ENCODE results near the gene CHD5.
"Not testable (repeated sequence)": the region's sequence is repeated elsewhere in the genome, so short reads cannot be mapped to it uniquely, and the experiment has no call there.

The CHD5 gene

DNA sequence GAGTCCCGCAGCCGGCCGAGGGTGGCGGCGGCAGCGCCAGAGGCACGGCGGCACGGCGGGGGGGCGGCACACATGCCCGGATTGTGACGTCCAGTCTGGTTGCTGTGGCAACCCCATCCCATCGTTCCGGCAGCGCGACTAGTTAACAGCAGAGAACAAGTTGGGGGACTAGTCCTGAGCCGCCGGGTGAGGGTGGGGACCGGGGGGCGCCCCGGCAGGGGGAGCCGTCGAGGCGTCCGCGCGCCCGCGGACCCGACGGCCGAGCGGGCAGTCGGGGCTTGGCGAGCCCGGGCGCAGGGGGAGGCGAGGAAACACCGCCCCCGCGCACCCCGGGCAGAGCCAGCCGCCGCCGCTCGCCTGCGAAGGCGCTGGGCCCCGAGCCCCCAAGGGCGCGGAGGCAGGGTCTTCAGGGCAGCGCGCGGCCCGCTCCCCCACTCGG is at the start of gene CHD5:
CHD5 (minus strand) TSS at position 54 of the 439 bp plus-strand sequence. CDS start 298 bp downstream, outside the sequence.
- no peak for FAIRE-seq

DNA sequence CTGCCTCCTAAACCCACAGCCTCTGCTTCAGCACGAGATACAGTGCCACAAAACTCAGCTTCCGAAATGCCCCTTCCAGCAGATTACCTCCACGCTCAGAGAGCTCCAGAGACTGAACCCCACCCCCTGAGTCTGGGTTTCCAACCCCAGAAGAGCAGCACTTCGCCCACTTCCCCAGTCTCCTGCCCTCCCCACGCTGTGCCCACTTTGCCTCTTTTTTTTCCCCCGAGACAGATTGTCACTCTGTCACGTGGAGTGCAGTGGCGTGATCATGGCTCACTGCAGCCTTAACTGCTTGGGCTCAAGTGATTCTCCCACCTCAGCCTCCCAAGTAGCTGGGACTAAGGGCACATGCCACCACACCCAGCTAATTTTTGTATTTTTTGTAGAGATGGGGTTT is 45.5 kb upstream of the CHD5 start:
- FAIRE-seq: no peak

DNA sequence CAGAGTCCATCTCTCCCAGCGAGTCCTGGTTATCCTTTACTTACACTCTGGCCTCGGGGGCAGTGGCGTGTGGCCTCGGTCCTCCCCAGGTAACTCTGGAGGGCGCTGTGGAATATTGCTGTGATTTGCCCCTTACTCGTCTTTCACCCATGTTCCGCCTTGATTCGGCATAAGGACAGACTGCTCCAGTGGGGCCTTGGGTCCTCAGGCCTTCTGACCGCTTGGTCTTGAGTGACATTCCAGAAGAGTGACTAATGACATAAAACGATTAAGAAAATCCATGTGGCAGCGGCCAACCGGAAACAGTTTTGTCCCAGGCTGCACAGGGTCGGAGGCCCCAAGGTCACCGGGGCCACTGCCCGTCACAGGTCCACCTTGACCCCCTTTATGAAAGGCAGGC is 44.6 kb upstream of the CHD5 start:
- no peak for FAIRE-seq

DNA sequence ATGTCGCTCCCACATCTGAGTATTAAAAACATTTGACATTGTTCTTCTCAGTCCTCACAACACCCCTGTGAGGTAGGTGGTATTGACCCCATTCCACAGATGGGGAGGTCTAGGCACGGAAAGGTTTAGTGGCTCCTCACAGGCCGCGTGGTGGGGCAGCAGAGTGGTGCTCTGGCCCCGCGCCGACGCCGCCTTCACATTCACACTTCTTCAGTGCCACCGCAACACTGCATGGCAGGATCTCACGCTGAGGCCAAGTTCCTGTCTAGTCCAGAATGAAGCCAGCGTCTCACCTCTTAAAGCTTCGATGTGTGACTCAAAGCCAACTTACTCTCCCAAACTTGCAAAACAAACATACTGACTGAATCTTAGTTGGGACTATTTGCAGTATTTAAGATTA is 43.5 kb upstream of the CHD5 start:
- FAIRE-seq: no peak

DNA sequence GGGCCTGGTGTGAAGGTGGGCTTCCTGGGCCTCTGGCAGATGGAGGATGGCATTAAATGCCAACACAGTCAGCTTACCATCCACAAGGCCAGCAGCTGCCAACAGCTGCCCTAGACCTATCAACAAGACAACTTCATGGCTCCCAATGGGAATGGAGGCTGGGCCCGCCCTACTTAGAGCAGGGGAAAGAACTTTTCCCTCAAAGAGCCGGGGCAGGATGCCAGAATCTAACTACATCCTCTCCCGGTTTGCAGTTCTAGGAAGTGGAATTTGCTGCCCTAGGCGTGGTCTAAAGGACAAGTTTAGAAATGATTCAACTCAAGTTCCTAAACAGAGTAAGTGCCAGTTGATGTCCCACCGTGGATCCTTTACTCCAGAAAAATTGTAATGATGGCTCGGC is 42.5 kb upstream of the CHD5 start:
- no peak for FAIRE-seq

DNA sequence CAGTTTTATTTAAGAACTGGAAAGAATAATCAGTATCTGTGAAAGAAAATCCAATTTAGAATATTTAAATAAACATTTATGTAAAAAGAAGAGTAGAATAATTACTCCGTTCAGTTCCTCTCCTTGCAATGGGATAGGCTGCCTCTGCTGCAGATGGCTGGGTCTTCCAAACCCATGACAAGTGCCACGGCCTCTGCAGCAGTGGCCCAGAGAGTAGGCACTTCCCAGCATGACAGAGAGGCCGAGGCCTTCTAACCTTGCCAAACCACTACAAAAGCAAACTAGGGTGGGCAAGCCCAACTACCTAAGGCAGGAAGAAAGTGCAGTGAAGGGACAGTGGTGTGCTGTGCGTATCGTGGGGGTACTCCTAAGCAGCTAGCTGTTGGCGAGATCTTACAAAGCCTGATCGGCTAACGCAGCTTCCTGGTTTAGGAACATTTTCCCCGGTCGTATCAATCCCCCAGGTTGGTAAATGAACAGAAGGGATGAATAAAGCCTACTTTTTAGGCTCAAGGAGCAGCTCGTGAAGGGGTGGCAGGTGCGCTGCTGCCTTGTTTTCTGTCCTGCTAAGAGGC is 41.2 kb upstream of the CHD5 start:
- no peak for FAIRE-seq

DNA sequence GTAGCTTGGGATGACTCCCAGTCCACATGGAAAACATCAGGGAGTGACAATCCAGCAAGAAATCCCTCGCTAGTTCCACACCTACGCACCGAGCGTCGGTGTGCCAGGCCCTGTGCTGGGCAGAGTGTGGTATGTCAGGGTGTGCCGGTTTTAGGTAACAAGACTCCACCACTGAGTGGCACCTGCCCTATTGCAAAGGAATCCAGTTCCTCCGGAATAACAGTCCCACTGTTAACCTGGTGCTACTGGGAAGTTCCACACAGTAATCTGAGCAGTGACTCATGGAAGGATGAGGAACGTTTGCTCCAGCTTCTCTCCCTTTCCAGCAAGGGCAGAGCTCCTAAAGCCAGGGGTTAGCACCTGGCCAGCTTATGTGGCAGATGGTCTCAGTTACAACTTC is 40.1 kb upstream of the CHD5 start:
- no peak for FAIRE-seq

DNA sequence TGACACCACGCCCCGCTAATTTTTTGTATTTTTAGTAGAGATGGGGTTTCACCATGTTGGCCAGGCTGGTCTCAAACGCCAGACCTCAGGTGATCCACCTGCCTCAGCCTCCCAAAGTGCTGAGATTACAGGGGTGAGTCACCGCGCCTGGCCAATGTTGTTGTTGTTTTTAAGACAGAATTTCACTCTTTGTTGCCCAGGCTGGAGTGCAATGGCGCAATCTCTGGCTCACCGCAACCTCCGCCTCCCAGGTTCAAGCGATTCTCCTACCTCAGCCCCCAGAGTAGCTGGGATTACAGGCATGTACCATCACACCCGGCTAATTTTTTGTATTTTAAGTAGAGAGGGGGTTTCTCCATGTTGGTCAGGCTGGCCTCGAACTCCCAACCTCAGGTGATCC is 39.5 kb upstream of the CHD5 start:
- FAIRE-seq: not testable (repeated sequence)

DNA sequence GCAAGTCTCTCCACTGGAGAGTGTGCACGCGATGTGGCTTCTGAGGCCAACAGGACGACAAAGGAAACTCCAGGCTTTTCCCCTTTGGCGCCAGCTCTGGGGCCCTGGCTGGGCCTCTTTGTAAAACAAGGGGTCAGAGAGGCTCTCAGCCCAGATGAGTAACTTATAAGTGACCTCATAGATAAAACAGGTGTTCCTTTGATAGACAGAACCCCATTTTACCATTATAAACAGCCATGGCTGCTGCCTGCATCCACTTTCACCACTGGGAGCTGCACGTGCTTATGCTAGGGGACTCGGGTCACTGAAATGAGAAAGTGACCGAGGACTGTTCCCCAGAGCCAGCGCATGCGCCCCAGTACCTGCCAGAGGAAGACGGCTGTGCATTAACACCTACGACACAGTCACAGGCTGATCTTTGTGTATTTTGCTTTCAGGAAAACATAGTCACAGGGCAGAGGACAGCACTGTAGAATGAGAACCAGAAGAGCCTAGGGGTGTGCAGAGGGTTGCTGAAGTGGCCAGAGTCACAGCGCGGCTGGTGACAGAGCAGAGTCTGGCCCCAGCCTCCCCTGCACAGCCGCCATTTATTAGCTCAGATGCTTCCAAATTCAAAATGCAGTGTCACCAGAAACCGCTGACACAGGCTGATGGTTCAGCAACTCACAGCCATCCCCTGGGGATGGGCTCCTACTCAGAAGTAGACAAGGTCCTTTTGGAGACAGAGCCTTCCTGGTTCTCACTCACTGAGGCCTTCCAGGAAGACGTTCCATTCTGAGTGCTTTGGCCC is 38.4 kb upstream of the CHD5 start:
- FAIRE-seq: no peak

DNA sequence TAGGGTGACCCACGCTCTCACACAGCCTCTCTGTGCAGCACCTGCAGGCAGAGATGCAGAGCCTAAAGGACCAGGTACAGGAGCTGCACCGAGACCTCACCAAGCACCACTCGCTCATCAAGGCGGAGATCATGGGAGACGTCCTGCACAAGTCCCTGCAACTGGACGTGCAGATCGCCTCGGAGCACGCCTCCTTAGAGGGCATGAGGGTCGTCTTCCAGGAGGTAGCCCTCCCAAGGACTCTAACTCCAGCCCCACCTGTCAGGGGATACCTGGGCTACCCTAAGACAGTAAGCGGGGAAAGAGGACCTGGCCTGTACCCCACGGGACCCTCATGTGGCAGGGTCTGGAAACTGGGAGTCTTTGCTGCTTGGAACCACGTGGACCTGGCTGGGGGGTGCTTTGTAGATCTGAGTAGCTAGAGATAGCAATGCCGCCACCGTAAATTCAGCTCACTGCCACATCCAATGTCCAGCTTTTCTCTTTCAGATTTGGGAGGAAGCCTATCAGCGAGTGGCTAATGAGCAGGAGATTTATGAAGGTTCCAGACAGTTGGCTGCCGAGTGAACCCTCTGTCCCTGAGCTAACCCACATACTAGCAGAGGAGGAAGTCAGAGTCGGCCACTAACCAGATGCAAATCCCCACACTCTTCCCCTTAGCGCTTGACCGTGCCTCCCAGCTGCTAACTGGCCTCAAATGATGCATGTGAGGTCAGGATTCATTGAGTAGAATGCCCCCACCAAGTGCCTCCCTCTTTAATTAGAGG is 32.3 kb upstream of the CHD5 start:
- no peak for FAIRE-seq

DNA sequence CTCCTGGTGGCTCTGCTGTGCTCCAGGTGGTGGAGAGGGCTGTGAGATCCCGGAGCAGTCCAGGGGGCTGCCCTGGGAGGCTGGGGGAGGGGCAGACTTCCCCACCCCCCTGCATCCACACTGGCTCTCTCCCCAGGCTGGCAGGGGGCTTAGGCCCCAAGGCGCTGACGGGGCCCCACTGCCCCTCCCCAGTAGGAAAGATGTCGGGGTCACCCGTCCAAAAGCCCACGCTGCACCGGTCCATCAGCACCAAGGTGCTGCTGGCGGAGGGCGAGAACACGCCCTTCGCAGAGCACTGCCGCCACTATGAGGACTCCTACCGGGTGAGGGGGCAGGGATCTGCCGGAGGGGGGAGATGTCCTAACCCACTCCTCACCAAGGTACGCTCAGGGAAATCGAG is 31.6 kb upstream of the CHD5 start:
- no peak for FAIRE-seq

DNA sequence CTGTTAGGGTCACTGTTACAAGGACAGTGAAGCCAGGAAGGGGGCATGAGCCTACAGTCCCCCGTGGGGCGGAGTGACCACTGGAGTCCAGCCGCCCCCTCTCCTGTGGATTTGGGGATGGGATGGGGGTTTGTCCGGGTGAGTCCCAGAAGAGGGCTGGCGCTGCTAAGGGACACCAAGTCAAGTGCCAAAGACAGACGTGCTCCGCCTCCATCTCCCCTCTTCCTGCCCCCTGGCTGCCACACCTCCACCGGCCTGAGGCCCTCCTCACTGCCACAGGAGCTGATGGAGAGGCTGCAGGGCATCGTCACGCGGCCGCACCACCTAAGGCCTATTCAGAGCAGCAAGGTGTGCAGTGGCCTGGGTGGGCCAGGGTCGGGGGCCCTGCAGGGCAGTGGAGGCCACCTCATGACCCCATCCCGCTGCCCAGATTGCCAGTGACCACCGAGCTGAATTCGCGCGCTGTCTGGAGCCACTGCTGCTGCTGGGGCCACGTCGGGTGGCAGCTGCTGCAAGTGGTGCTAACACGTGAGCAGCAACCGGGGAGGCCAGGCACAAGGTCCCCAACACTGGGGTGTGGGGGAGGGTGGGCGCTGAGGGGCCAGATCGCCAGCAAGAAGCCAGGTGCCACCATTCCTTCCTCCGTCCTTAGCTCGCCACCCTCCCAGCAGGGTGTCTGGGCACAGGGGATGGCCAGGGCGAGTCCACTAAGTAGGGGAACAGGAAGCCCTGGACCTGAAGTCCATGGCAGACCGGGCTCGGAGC is 30.7 kb upstream of the CHD5 start:
- no peak for FAIRE-seq

DNA sequence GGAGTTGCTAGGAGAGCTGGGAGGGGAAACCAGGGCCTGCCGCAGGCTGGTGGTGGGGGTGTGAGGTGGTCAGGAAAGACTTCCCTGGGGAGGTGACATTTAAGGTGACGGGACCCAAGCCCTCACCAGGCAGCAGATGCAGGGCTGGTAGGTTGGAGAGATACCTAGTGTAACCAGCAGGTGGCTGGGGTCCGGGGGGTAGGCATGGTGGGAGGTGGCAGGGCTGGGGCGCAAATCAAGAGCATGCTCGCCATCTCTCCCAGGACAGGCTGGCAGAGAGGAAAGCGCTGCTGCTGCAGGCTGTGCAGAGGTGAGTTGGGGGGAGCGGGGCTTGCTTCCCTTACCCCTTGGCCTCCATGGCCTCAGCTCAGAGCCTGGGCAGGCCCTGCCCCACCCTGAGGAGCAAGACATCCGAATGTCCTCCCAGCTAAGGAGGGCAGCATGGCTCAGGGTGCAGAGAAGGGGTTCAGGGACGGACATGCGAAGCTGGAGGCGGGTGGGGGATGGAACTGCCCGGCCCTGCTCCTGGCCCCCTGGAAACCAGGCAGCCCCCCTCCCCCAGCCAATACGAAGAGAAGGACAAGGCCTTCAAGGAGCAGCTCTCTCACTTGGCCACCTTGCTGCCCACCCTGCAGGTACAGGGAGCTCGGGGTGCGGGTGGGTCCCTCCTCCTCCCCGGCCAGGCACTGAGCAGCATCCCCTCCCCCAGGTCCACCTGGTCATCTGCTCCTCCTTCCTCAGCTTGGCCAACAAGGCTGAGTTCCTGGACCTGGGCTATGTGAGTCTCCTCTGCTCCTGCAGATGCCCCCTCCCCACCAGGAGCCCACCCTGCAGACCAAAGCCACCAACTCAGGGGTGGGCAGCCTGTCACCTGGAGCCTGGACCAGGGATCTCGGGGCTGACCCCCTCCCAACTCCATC is 29.8 kb upstream of the CHD5 start:
- no peak for FAIRE-seq

DNA sequence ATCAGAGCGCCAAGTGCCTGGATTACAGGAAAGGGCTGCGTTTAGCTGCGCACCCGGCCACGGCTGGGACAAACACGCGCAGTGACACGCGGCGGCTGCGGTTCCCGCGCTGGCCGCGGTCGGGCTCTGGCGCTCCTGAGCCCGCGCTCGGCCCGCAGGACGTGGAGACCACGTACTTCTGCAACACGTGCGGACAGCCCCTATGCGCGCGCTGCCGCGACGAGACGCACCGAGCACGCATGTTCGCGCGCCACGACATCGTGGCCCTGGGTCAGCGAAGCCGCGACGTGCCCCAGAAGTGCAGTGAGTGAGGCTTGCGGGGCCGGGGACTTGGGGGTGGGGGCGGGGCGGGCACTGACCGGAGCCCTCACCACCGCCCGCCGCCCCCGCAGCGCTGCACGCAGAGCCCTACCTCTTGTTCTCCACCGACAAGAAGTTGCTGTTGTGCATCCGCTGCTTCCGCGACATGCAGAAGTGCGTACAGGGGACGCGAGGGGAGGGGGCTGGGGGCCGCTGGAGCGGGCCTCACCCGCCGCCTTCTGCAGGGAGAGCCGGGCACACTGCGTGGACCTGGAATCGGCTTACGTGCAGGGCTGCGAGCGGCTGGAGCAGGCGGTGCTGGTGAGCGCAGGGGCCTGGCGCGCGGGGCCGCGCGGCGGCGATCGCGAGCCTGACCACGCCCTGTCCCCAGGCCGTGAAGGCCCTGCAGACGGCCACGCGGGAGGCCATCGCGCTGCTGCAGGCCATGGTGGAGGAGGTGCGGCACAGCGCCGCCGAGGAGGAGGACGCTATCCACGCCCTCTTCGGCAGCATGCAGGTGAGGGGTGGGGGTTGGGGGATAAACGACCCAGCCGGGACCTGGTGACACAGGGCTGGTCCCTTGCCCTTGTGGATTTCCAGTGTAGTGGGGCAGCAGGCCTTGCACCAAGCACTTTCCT is 28.9 kb upstream of the CHD5 start:
- FAIRE-seq: no peak

DNA sequence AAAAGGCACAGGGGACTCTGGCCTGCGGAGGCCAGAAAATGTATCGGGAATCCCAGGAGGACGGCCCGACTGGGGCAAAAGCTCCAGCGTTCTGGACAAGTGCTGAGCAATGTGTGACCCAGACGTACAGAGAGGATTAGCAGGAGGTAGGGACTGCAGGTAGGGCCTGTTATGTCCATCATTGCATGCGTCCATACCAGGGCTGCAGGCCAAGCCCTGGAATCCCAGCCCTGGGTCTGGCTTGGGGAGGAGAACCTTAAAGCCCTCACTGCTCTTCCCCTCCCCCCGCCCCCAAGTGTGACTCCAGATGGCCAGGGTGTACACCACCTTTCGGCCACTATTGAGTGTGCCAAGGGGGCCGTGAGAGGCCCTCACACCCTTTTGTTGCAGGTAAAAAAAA is 27.8 kb upstream of the CHD5 start:
- no peak for FAIRE-seq

DNA sequence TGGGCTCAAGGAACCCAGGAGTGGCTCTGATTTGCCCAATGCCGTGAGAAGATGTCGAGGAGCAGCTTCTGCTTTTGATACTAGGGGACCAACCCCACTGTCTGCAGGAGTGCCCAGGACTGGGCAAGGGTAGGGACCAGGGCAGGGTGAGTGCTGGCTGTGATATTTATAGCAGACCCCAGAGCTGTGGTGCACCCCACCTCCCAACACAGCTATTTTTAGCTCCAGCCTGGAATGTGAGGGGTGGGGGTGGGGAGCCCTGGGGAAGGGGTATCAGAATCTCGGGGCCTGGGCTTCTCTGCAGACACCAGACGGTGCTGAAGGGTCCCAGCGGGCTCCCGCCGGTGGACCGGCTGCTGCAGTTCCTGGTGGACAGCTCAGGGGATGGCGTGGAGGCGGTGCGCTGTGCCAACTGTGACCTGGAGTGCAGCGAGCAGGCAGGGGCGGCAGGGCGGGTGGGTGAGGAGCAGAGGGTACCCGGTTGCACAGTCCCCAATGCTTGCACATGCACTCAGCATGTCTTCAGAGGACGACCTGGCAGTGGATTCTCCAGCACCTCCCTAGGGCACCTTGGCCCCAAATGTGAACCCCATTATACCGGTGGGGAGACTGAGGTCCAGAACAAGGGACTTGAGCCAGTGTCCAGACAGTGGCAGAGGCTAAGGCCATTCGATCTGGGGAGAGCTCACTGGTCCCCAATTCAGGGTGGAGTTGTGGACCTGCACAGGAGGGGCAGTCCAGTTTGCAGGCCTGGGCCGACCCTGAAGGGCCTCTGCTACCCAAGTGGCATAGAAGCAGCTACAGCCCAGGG is 27.2 kb upstream of the CHD5 start:
- FAIRE-seq: no peak

DNA sequence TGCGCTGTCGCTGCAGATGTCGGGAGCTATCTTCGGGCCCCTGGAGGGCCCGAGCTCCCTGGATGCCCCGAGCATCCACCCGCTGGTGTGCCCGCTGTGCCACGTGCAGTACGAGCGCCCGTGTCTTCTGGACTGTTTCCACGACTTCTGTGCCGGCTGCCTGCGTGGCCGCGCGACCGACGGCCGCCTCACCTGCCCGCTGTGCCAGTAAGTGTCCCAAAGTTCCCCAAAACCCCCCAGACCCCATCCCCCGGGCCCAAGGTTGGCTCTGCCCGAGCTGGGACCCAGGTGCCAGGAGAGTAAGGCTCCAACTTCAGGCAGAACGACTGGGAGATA is 26.4 kb upstream of the CHD5 start:
- no peak for FAIRE-seq

DNA sequence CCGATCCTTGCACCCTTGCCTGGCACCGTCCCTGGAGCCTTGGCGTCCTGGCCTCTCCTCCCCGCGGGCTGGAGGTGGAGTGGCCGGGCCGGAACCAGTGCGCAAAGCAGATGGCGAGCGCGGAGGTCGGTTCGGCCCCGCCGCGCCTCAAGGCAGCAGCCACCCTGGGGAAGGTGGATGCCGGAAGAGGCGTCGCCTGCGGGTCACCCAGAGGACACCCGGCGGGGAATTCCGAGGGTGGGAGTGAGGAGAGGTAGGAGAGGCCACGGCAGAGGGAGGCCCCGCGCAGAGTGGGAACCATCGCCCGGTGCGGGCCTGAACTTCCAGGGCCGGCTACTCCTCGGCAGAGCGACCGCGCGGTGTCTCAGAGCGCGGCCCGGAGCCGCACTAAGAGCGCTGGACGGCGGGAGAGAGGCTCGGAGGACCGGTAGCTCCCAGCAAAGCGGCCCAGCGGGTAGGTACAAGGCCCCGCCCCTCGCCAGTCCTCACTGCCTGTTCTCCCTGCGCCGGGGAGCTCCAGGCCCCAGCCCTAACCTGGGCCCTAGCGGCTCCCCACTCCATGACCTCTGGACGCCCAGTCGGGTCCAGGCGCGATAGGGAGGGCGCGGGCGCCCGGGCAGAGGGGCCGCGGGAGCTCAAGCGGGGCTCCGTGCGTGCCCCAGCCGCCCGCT is 25.9 kb upstream of the CHD5 start, which contains the start of gene RNF207:
RNF207 (plus strand) TSS at position 271 of the 671 bp plus-strand sequence. CDS start 417 bp downstream, outside the sequence.
- no peak for FAIRE-seq

DNA sequence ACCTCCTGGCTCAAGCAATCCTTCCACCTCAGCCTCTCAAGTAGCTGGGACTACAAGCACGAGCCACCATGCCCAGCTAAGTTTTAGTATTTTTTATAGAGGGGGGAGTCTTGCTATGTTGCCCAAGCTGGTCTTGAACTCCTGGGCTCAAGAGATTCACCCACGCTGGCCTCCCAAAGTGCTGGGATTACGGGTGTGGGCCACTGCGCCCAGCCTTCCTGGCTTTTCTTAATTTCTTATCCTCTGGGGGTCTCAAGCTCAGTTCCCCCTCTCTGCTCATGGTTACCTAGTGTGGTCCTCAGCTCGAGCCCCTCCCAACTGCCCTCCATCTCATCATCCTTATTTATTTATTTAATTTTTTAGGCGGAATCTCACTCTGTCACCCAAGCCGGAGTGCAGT is 22.1 kb upstream of the CHD5 start:
- no peak for FAIRE-seq

All from G401.6 (cell line).